HepG2 (cell line): ENCODE results near the gene OR2C1. TPM values are rescaled to one million over a fixed set of nuclear protein-coding genes. Genes with fewer than 3 reads are reported as not detected.

ENCODE experiments used
- ARNT ChIP-seq: fragments of 450-650 bp; IDR thresholded peaks from 2 replicates; pipeline ENCODE4 v1.6.1; 2017
- ATRX ChIP-seq: sonication (generic); formaldehyde crosslinking; IDR thresholded peaks from 2 replicates; pipeline ENCODE4 v1.4.0; 2020; ENCODE audit warnings: missing genetic modification reagents, borderline replicate concordance
- KMT2A ChIP-seq: sonication (generic); formaldehyde crosslinking; IDR thresholded peaks from 2 replicates; pipeline ENCODE4 v1.4.0; 2020; ENCODE audit warnings: missing genetic modification reagents
- MEIS1 ChIP-seq: sonication (generic); formaldehyde crosslinking; IDR thresholded peaks from 2 replicates; pipeline ENCODE4 v1.9.0; 2021; ENCODE audit warnings: mild to moderate bottlenecking, missing genetic modification reagents, moderate library complexity, borderline replicate concordance
- SAP130 ChIP-seq: IDR thresholded peaks from 2 replicates; pipeline ENCODE4 v1.6.1; 2016; ENCODE audit warnings: low read depth
- ZBTB38 ChIP-seq: sonication (generic); formaldehyde crosslinking; IDR thresholded peaks from 2 replicates; pipeline ENCODE4 v1.5.1; 2020; ENCODE audit warnings: mild to moderate bottlenecking, missing genetic modification reagents
- ZBTB46 ChIP-seq: sonication (generic); formaldehyde crosslinking; IDR thresholded peaks from 2 replicates; pipeline ENCODE4 v1.4.0; 2020; ENCODE audit warnings: mild to moderate bottlenecking, missing genetic modification reagents, borderline replicate concordance
- ZNF138 ChIP-seq: sonication (generic); formaldehyde crosslinking; IDR thresholded peaks from 2 replicates; pipeline ENCODE4 v1.5.0; 2020; ENCODE audit warnings: mild to moderate bottlenecking, low read depth, missing genetic modification reagents
- ZNF142 ChIP-seq: sonication (generic); formaldehyde crosslinking; IDR thresholded peaks from 2 replicates; pipeline ENCODE4 v1.4.0; 2020; ENCODE audit warnings: missing genetic modification reagents
- ZNF230 ChIP-seq: sonication (generic); formaldehyde crosslinking; IDR thresholded peaks from 2 replicates; pipeline ENCODE4 v1.4.0; 2020; ENCODE audit warnings: mild to moderate bottlenecking, missing genetic modification reagents
- ZNF253 ChIP-seq: sonication (generic); formaldehyde crosslinking; IDR thresholded peaks from 2 replicates; pipeline ENCODE4 v1.8.0; 2022; ENCODE audit warnings: mild to moderate bottlenecking, missing genetic modification reagents, borderline replicate concordance
- ZNF350 ChIP-seq: sonication (generic); formaldehyde crosslinking; IDR thresholded peaks from 2 replicates; pipeline ENCODE4 v1.4.0; 2020; ENCODE audit warnings: mild to moderate bottlenecking, low read depth, missing genetic modification reagents, borderline replicate concordance
- ZNF644 ChIP-seq: IDR thresholded peaks from 2 replicates; pipeline ENCODE4 v1.6.1; 2016; ENCODE audit warnings: low read depth
- ZNF646 ChIP-seq: sonication (generic); formaldehyde crosslinking; IDR thresholded peaks from 2 replicates; pipeline ENCODE4 v1.9.0; 2021; ENCODE audit warnings: mild to moderate bottlenecking, missing genetic modification reagents
- ZNF713 ChIP-seq: sonication (generic); formaldehyde crosslinking; IDR thresholded peaks from 2 replicates; pipeline ENCODE4 v1.4.0; 2020; ENCODE audit warnings: mild to moderate bottlenecking, missing genetic modification reagents
- ZNF782 ChIP-seq: sonication (generic); formaldehyde crosslinking; IDR thresholded peaks from 2 replicates; pipeline ENCODE4 v1.4.0; 2020; ENCODE audit warnings: missing genetic modification reagents, mild to moderate bottlenecking, borderline replicate concordance
- polyA plus RNA-seq, 8 experiments: library from polyadenylated mRNA; depleted of rRNA in 3 of 8; stranded (reverse) in 7 of 8; unstranded in 1 of 8; fragments of >200 nt; fragmentation: Illumina TruSeq in 4 of 8; extraction: Trizol in 4 of 8; gene quantifications; 2 replicates each; pipeline versions ENCODE4 v1.2.1 to v1.2.3, GENCODE V29; 2011 to 2016; ENCODE audit warnings: low read depth in 4 of 8, missing spikeins in 1 of 8, mixed read lengths in 1 of 8; ENCODE audit not compliant: insufficient read depth in 1 of 8
- total RNA-seq, 5 experiments: library from RNA; depleted of rRNA; stranded (reverse); fragments of >200 nt; fragmentation: Illumina TruSeq; extraction: Trizol; gene quantifications; 2 replicates each; pipeline ENCODE4 v1.2.3, GENCODE V29; 2016; ENCODE audit warnings: low read depth in 1 of 5

Gene OR2C1
- total and polyA plus RNA-seq, 2 of the 13 experiments (the other 11 are each of a cell fraction or from before 2014, with no cell fraction given), result not detected

- TF ChIP-seq KMT2A (CRISPR knock-in tag) (0 out of 2 replicates have a peak, but pooled peaks have one; percentile 29), ZNF782 (0 out of 2 replicates have a peak, but pooled peaks have one; percentile 66), ZNF138 (CRISPR knock-in tag) (no peak), ZNF644 (CRISPR knock-in tag) (no peak), ZNF713 (CRISPR knock-in tag) (no peak), MEIS1 (CRISPR knock-in tag) (0 out of 2 replicates have a peak, but pooled peaks have one; percentile 67), ZNF253 (CRISPR knock-in tag) (no peak), ATRX (no peak), ZNF646 (CRISPR knock-in tag) (no peak), ZNF350 (CRISPR knock-in tag) (no peak), ZNF230 (CRISPR knock-in tag) (peak; percentile 12; the same call in 1 of the 2 replicates), ZBTB38 (CRISPR knock-in tag) (no peak), ARNT (no peak), SAP130 (CRISPR knock-in tag) (peak; percentile 74; the same call in 1 of the 2 replicates), ZNF142 (CRISPR knock-in tag) (no peak), ZBTB46 (CRISPR knock-in tag) (no peak)
These were observed 9.2 kb downstream of the OR2C1 start (continued) for GRCh38 chr16:3364774-3365427.
